Smooth muscle cell (in vitro differentiated cells): ENCODE data around the gene FADS3. TPM values are rescaled to one million over a fixed set of nuclear protein-coding genes. Genes with fewer than 3 reads are reported as not detected.

Experiments used
- DNase-seq: peaks from one replicate; lab custom pipeline; 2025; ENCODE audit not compliant: unreplicated experiment; lab: John Stamatoyannopoulos, UW
- H2AFZ ChIP-seq: fragments of 200-600 bp; sonication (generic); 2 replicates; pipeline ENCODE4 v1.6.0; 2016; ENCODE audit warnings: antibody characterized with exemption, low read depth, mild to moderate bottlenecking
- H3F3A ChIP-seq: fragments of 200-600 bp; sonication (generic); 2 replicates; pipeline ENCODE4 v1.6.0; 2017; ENCODE audit warnings: antibody characterized with exemption, low read depth
- H3K27ac ChIP-seq: fragments of 200-600 bp; sonication (generic); 2 replicates; pipeline ENCODE4 v1.5.1; 2016; ENCODE audit warnings: low read depth, mild to moderate bottlenecking
- H3K27me3 ChIP-seq: fragments of 200-600 bp; sonication (generic); 2 replicates; pipeline ENCODE4 v1.6.1; 2016; ENCODE audit warnings: low read depth, mild to moderate bottlenecking
- H3K36me3 ChIP-seq: fragments of 200-600 bp; sonication (generic); 2 replicates; pipeline ENCODE4 v1.5.1; 2016; ENCODE audit warnings: low read depth
- H3K4me1 ChIP-seq: fragments of 200-600 bp; sonication (generic); 2 replicates; pipeline ENCODE4 v1.5.1; 2016; ENCODE audit warnings: low read depth
- H3K4me2 ChIP-seq: fragments of 200-600 bp; sonication (generic); 2 replicates; pipeline ENCODE4 v1.6.0; 2016; ENCODE audit warnings: mild to moderate bottlenecking
- H3K4me3 ChIP-seq: fragments of 200-600 bp; sonication (generic); 2 replicates; pipeline ENCODE4 v1.5.1; 2016; ENCODE audit warnings: mild to moderate bottlenecking
- H3K79me2 ChIP-seq: fragments of 200-600 bp; sonication (generic); 2 replicates; pipeline ENCODE4 v1.6.0; 2016; ENCODE audit warnings: low read depth, mild to moderate bottlenecking
- H3K9ac ChIP-seq: fragments of 200-600 bp; sonication (generic); 2 replicates; pipeline ENCODE4 v1.6.0; 2016; ENCODE audit warnings: low read depth
- H3K9me3 ChIP-seq: fragments of 200-600 bp; sonication (generic); replicated peaks from 2 replicates; pipeline ENCODE4 v1.5.1; 2016; ENCODE audit warnings: low read depth
- H4K20me1 ChIP-seq: fragments of 200-600 bp; sonication (generic); 2 replicates; pipeline ENCODE4 v1.6.0; 2016; ENCODE audit warnings: low read depth
- CTCF ChIP-seq: fragments of 200-600 bp; sonication (generic); IDR thresholded peaks from 2 replicates; pipeline ENCODE4 v1.5.1; 2017; ENCODE audit warnings: borderline replicate concordance, mild to moderate bottlenecking, antibody characterized with exemption; ENCODE audit not compliant: insufficient read depth, poor library complexity, severe bottlenecking
- WGBS: methylation state at CpG from one replicate; pipeline ENCODE4 v1.1.7; 2016; ENCODE audit warnings: low lambda C conversion rate; 5-methylcytosine and 5-hydroxymethylcytosine counted together
- polyA plus RNA-seq: library from polyadenylated mRNA; unstranded; fragments of >200 nt; fragmentation: Nextera tagmentation; extraction: Ambion mirVana; gene quantifications from 2 replicates; pipeline ENCODE4 v1.2.1, GENCODE V29; 2016
- total RNA-seq: library from RNA; depleted of rRNA; stranded (reverse); fragments of >200 nt; gene quantifications from 2 replicates; pipeline ENCODE4 v1.2.3, GENCODE V29; 2014

FADS3 gene
- total and polyA plus RNA-seq, 2 experiments from 2014 or later = 8.9 to 13.8 TPM

- no peak overlapping the region for H3K4me3 ChIP-seq
- no peaks in the 10 kb centered on the region for H3K27me3 ChIP-seq
- WGBS = 70% methylated on average over 3 of the region's 3 CpGs
- no peak for DNase-seq
- no peaks in the 10 kb centered on the region for H3K4me1 ChIP-seq
- H3K27ac ChIP-seq = no peak overlapping the region
- TF ChIP-seq CTCF = no peak
- H3K4me2 ChIP-seq = no peak overlapping the region
- no peaks in the 10 kb centered on the region for H4K20me1 ChIP-seq
- H3K36me3 ChIP-seq = no peaks in the 10 kb centered on the region
- H3F3A ChIP-seq = no peaks in the 10 kb centered on the region
- H2AFZ ChIP-seq = no peak overlapping the region
- no peaks in the 10 kb centered on the region for H3K9me3 ChIP-seq
- no peaks in the 10 kb centered on the region for H3K79me2 ChIP-seq
- H3K9ac ChIP-seq = no peak overlapping the region
Measured at GRCh38 chr11:61881397-61881796, 9.9 kb downstream of the FADS3 start.

GRCh38 chr11:61880454-61880853 lies 10.9 kb downstream of the FADS3 start:
- Histone ChIP-seq H3K4me1 (no peaks in the 10 kb centered on the region), H3K9ac (no peak overlapping the region), H3K4me3 (no peak overlapping the region), H3K36me3 (no peaks in the 10 kb centered on the region), H3K4me2 (no peak overlapping the region), H3K9me3 (no peaks in the 10 kb centered on the region), H3K27ac (no peak overlapping the region), H3K79me2 (no peaks in the 10 kb centered on the region), H3F3A (no peaks in the 10 kb centered on the region), H4K20me1 (no peaks in the 10 kb centered on the region), H3K27me3 (no peaks in the 10 kb centered on the region), H2AFZ (no peak overlapping the region)
- TF ChIP-seq CTCF = no peak
- DNase-seq = no peak
- WGBS = 93% methylated on average over 6 of the region's 6 CpGs

- Histone ChIP-seq H4K20me1 (no peaks in the 10 kb centered on the region), H3K4me3 (no peak overlapping the region), H3K27ac (no peak overlapping the region), H3K9me3 (no peaks in the 10 kb centered on the region), H3K4me2 (no peak overlapping the region), H3K4me1 (no peaks in the 10 kb centered on the region), H3K36me3 (no peaks in the 10 kb centered on the region), H3F3A (no peaks in the 10 kb centered on the region), H3K79me2 (no peaks in the 10 kb centered on the region), H3K27me3 (no peaks in the 10 kb centered on the region), H2AFZ (no peak overlapping the region), H3K9ac (no peak overlapping the region)
- DNase-seq = no peak
- TF ChIP-seq CTCF = no peak
- WGBS = 86% methylated on average over 11 of the region's 11 CpGs
Measured at GRCh38 chr11:61880031-61880430, 11.3 kb downstream of the FADS3 start.

- 94% methylated on average over 7 of the region's 7 CpGs for WGBS
Measured at GRCh38 chr11:61879152-61879551, 12.2 kb downstream of the FADS3 start.

More at GRCh38 chr11:61879152-61879551, 12.2 kb downstream of the FADS3 start:
- no peak for DNase-seq
- no peak overlapping the region for H2AFZ ChIP-seq
- no peaks in the 10 kb centered on the region for H3K4me1 ChIP-seq
- no peaks in the 10 kb centered on the region for H3K27me3 ChIP-seq
- H3F3A ChIP-seq = no peaks in the 10 kb centered on the region
- H3K9ac ChIP-seq = no peak overlapping the region
- no peak overlapping the region for H3K27ac ChIP-seq
- H3K9me3 ChIP-seq = no peaks in the 10 kb centered on the region
- no peaks in the 10 kb centered on the region for H3K36me3 ChIP-seq
- no peak overlapping the region for H3K4me3 ChIP-seq
- no peak for TF ChIP-seq CTCF
- H3K79me2 ChIP-seq = no peaks in the 10 kb centered on the region
- no peaks in the 10 kb centered on the region for H4K20me1 ChIP-seq
- no peak overlapping the region for H3K4me2 ChIP-seq
